Measurements from ENCODE around the gene PIK3CB. TPM values are rescaled to one million over a fixed set of nuclear protein-coding genes. Genes with fewer than 3 reads are reported as not detected.

Gene PIK3CB
- total RNA-seq, 1 experiment from 2014 or later: 16.4 TPM

DNA sequence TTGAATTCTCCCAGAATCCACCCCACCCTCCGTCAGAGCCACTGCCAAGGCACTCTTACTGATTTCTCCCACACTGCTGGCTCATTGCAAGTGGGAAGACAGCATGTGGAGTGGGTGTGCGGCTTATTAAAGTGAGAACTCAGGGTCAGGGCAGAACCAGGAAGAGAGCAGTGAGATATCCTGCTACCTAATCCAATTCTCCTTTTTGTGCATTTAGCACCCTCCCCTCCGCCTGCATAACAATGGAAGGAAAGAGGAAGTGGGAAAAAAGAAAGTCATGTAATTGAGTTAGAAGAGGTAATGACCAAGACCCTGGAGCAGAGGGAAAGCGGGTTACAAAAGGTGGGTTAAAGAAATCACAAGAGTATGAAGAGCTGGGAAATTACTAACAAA lies 27.8 kb upstream of the PIK3CB start:
- H3K4me1 ChIP-seq (ENCODE audit: insufficient read depth, low read length, poor library complexity, severe bottlenecking): peaks cover 16% of the 10 kb centered on the region
- no peaks in the 10 kb centered on the region for H3K36me3 ChIP-seq (ENCODE audit: insufficient read depth, low read length, poor library complexity, severe bottlenecking)
- no peaks in the 10 kb centered on the region for H3K27me3 ChIP-seq (replicated peaks; ENCODE audit: insufficient read depth, low read depth, low read length, poor library complexity)
- H3K4me3 ChIP-seq (ENCODE audit: low read depth, low read length, poor library complexity, severe bottlenecking): no peak overlapping the region
- no TSS peak for BruUV-seq (replicated peaks)
- ChIA-PET CTCF (interaction anchor here (1.2 kb wide), 1 partner anchor 53 kb away, joined by 5 read pairs; no protein-coding TSS in a partner anchor), POLR2A (ENCODE audit: low non-redundant PET) (no interaction called here)
- TF ChIP-seq EZH2 (IDR thresholded peaks at IDR 0.05; ENCODE audit: borderline replicate concordance, low read depth, low read length, poor library complexity, severe bottlenecking): no peak
- TF ChIP-seq, protein P1, sequence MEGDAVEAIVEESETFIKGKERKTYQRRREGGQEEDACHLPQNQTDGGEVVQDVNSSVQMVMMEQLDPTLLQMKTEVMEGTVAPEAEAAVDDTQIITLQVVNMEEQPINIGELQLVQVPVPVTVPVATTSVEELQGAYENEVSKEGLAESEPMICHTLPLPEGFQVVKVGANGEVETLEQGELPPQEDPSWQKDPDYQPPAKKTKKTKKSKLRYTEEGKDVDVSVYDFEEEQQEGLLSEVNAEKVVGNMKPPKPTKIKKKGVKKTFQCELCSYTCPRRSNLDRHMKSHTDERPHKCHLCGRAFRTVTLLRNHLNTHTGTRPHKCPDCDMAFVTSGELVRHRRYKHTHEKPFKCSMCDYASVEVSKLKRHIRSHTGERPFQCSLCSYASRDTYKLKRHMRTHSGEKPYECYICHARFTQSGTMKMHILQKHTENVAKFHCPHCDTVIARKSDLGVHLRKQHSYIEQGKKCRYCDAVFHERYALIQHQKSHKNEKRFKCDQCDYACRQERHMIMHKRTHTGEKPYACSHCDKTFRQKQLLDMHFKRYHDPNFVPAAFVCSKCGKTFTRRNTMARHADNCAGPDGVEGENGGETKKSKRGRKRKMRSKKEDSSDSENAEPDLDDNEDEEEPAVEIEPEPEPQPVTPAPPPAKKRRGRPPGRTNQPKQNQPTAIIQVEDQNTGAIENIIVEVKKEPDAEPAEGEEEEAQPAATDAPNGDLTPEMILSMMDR (conservative IDR thresholded peaks at IDR 0.05; ENCODE audit: low read depth, low read length): no peak
- intact Hi-C loops (cut with micrococcal nuclease; ENCODE audit: unreplicated experiment): no loop called here
- no peaks in the 10 kb centered on the region for H3K9me3 ChIP-seq (ENCODE audit: low read depth, low read length, poor library complexity, severe bottlenecking)
- peak; percentile 37 for DNase-seq (ENCODE audit: low spot score)
- H3K27ac ChIP-seq (ENCODE audit: low read depth, low read length, poor library complexity, severe bottlenecking): no peak overlapping the region

DNA sequence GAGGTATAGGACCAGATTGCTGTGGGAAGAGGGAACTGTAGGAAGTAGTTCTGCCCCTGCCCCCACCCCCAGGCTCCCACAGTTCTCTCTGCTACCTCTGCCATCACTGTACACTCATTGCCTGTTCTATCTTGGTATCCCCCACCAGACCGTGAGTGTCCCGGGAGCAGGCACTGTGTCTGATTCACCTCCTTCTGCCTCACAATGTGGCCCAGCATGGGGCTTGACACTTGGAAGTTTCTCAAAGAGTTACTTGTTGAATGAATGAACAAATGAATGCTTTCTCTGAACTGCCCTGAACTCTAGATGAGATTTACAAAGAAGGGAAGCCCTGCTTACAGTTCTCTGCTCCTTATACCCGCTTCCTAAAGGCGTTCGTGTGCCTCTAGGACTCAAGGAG lies 27.1 kb upstream of the PIK3CB start:
- POLR2A ChIA-PET (ENCODE audit: low non-redundant PET): interaction anchor here (0.6 to 0.7 kb wide), 2 partner anchors 434 to 1955 kb away, joined by 3 to 5 read pairs; no protein-coding TSS in a partner anchor
- no peaks in the 10 kb centered on the region for H3K27me3 ChIP-seq (replicated peaks; ENCODE audit: insufficient read depth, low read depth, low read length, poor library complexity)
- DNase-seq (ENCODE audit: low spot score): peak; percentile 68

DNA sequence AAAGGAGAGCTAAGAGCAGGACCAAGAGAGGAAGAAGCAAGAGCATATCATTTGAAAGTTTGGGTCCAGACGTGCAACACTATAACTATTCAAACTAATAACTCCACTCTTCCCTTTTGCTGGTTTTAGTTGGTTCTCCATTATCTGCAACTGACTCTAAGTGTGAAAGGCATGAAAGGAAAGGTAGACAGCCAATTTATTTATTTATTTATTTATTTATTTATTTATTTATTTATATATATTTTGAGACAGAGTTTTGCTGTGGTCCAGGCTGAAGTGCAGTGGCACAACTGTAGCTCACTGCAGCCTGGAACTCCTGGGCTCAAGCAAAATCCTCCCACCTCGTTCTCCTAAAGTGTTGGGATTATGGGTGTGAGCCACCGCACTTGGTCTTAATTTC lies 22.1 kb upstream of the PIK3CB start:
- ChIA-PET POLR2A (ENCODE audit: low non-redundant PET) (no interaction called here), CTCF (no interaction called here)
- no peak for DNase-seq (ENCODE audit: low spot score)
- BruUV-seq (replicated peaks): no TSS peak
- Histone ChIP-seq H3K9me3 (ENCODE audit: low read depth, low read length, poor library complexity, severe bottlenecking) (no peaks in the 10 kb centered on the region), H3K27me3 (replicated peaks; ENCODE audit: insufficient read depth, low read depth, low read length, poor library complexity) (no peaks in the 10 kb centered on the region), H3K4me1 (ENCODE audit: insufficient read depth, low read length, poor library complexity, severe bottlenecking) (peaks cover under 1% of the 10 kb centered on the region), H3K36me3 (ENCODE audit: insufficient read depth, low read length, poor library complexity, severe bottlenecking) (no peaks in the 10 kb centered on the region), H3K4me3 (ENCODE audit: low read depth, low read length, poor library complexity, severe bottlenecking) (no peak overlapping the region), H3K27ac (ENCODE audit: low read depth, low read length, poor library complexity, severe bottlenecking) (no peak overlapping the region)
- intact Hi-C loops (cut with micrococcal nuclease; ENCODE audit: unreplicated experiment): no loop called here
- TF ChIP-seq, protein P1 (conservative IDR thresholded peaks at IDR 0.05; ENCODE audit: low read depth, low read length): no peak
- no peak for TF ChIP-seq EZH2 (IDR thresholded peaks at IDR 0.05; ENCODE audit: borderline replicate concordance, low read depth, low read length, poor library complexity, severe bottlenecking)

More for the DNA sequence above, 27.1 kb upstream of the PIK3CB start:
- no peak overlapping the region for H3K4me3 ChIP-seq (ENCODE audit: low read depth, low read length, poor library complexity, severe bottlenecking)
- H3K4me1 ChIP-seq (ENCODE audit: insufficient read depth, low read length, poor library complexity, severe bottlenecking): peaks cover 16% of the 10 kb centered on the region
- intact Hi-C loops (cut with micrococcal nuclease; ENCODE audit: unreplicated experiment): no loop called here
- CTCF ChIA-PET: no interaction called here
- no peaks in the 10 kb centered on the region for H3K9me3 ChIP-seq (ENCODE audit: low read depth, low read length, poor library complexity, severe bottlenecking)
- no peaks in the 10 kb centered on the region for H3K36me3 ChIP-seq (ENCODE audit: insufficient read depth, low read length, poor library complexity, severe bottlenecking)
- no TSS peak for BruUV-seq (replicated peaks)
- H3K27ac ChIP-seq (ENCODE audit: low read depth, low read length, poor library complexity, severe bottlenecking): no peak overlapping the region
- TF ChIP-seq EZH2 (IDR thresholded peaks at IDR 0.05; ENCODE audit: borderline replicate concordance, low read depth, low read length, poor library complexity, severe bottlenecking): no peak
- TF ChIP-seq, protein P1 (conservative IDR thresholded peaks at IDR 0.05; ENCODE audit: low read depth, low read length): no peak

All from A673 (cell line).